Kidney epithelial cell (primary cell): ENCODE results near the gene STK10. TPM values are rescaled to one million over a fixed set of nuclear protein-coding genes. Genes with fewer than 3 reads are reported as not detected.

Experiments
- DNase-seq: peaks from one replicate; pipeline ENCODE4 v3.0.0-alpha.2; 2010; ENCODE audit warnings: low read depth
- H3K27me3 ChIP-seq: 2 replicates; pipeline ENCODE4 v1.6.0; 2011; ENCODE audit warnings: low read length; ENCODE audit not compliant: control insufficient read depth, insufficient read depth
- H3K36me3 ChIP-seq: 2 replicates; pipeline ENCODE4 v1.5.1; 2011; ENCODE audit warnings: low read length; ENCODE audit not compliant: control insufficient read depth, insufficient read depth
- H3K4me3 ChIP-seq: 2 replicates; pipeline ENCODE4 v1.5.1; 2011; ENCODE audit warnings: low read depth, mild to moderate bottlenecking, control low read depth, low read length
- total RNA-seq: library from RNA; depleted of rRNA; stranded (reverse); fragments of >200 nt; gene quantifications from 2 replicates; pipeline ENCODE4 v1.2.3, GENCODE V29; 2015
- TF ChIP-seq, protein P1 (sequence below): IDR thresholded peaks from 2 replicates; pipeline ENCODE4 v1.5.1; 2011; ENCODE audit warnings: mild to moderate bottlenecking, moderate library complexity, low read length, control low read depth, inconsistent platforms; ENCODE audit not compliant: insufficient read depth, poor library complexity, severe bottlenecking

The STK10 gene
- total RNA-seq, 1 donor from 2014 or later = 24.7 TPM

GRCh38 chr5:171992813-171993212 is 195.2 kb downstream of the STK10 start:
- Histone ChIP-seq H3K27me3 (no peaks in the 10 kb centered on the region), H3K4me3 (no peak overlapping the region), H3K36me3 (no peaks in the 10 kb centered on the region)
- TF ChIP-seq, protein P1, sequence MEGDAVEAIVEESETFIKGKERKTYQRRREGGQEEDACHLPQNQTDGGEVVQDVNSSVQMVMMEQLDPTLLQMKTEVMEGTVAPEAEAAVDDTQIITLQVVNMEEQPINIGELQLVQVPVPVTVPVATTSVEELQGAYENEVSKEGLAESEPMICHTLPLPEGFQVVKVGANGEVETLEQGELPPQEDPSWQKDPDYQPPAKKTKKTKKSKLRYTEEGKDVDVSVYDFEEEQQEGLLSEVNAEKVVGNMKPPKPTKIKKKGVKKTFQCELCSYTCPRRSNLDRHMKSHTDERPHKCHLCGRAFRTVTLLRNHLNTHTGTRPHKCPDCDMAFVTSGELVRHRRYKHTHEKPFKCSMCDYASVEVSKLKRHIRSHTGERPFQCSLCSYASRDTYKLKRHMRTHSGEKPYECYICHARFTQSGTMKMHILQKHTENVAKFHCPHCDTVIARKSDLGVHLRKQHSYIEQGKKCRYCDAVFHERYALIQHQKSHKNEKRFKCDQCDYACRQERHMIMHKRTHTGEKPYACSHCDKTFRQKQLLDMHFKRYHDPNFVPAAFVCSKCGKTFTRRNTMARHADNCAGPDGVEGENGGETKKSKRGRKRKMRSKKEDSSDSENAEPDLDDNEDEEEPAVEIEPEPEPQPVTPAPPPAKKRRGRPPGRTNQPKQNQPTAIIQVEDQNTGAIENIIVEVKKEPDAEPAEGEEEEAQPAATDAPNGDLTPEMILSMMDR = no peak
- DNase-seq = no peak

DNA sequence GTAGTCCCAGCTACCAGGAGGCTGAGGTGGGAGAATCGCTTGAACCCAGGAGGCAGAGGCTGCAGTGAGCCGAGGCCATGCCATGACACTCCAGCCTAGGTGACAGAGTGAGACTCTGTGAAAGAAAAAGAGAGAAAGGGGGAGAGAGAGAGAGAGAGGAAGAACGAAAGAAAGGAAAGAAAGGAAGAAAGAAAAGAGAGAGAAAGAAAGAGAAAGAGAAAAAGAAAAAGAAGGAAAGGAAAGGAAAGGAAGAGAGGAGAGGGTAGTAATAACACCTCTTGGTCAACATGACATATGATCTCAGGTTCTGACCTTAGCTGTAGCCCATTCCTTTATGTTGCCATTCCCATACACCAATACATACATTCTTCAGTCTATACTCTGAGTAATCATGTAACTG is 195.7 kb downstream of the STK10 start:
- Histone ChIP-seq H3K27me3 (no peaks in the 10 kb centered on the region), H3K4me3 (no peak overlapping the region), H3K36me3 (no peaks in the 10 kb centered on the region)
- DNase-seq = no peak
- TF ChIP-seq, protein P1 = no peak

Other genes starting within 250 kb of the STK10 start
- 52.8 and 75.1 TPM in 2 replicates for gene FBXW11, start 181.6 kb downstream of the STK10 start, total RNA-seq
- gene EFCAB9, start 5.9 kb upstream of the STK10 start, total RNA-seq = not detected in 2 replicates
- 30.1 and 32.0 TPM in 2 replicates for gene UBTD2, start 95.5 kb upstream of the STK10 start, total RNA-seq